ENCODE results near the gene PTPRT.

Gene PTPRT

DNA sequence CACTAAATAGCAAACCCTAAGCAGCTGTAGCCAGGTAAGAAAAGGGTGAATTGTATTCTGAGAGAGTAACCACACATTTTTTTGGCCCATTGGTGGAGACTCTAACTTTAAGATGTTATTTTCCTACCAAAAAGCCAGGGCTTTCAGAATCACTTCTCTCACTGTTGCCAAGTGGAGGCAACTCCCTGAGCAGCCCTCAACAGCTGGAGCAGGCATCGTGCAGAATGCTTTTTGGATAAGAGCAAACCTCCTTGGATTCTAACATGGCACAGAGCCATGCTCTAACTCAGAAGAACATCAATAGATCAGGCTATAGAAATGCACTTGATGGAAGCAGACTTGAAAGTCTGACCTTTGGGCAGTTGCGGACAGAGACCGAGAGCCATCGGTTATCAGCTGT, 849.3 kb downstream of the PTPRT start:
- Histone ChIP-seq H3K27ac (ENCODE audit: low read length) (no peak overlapping the region), H3K36me3 (ENCODE audit: insufficient read depth, low read length) (no peaks in the 10 kb centered on the region), H3K4me2 (ENCODE audit: insufficient read depth, low read length) (no peak overlapping the region), H3K4me1 (ENCODE audit: insufficient read depth, low read length) (no peaks in the 10 kb centered on the region), H3K79me2 (ENCODE audit: insufficient read depth, low read length) (no peaks in the 10 kb centered on the region), H2AFZ (ENCODE audit: low read depth, low read length) (no peak overlapping the region), H3K9me3 (ENCODE audit: insufficient read depth, low read length, severe bottlenecking) (no peaks in the 10 kb centered on the region), H3K27me3 (ENCODE audit: insufficient read depth, low read length, poor library complexity) (no peaks in the 10 kb centered on the region), H3K9ac (ENCODE audit: low read depth, low read length) (no peak overlapping the region), H3K4me3 (ENCODE audit: low read depth in 1 of 2, low read length in 2 of 2) (no peak overlapping the region), H4K20me1 (ENCODE audit: insufficient read depth, low read length) (no peaks in the 10 kb centered on the region)
- TF ChIP-seq, protein P1, sequence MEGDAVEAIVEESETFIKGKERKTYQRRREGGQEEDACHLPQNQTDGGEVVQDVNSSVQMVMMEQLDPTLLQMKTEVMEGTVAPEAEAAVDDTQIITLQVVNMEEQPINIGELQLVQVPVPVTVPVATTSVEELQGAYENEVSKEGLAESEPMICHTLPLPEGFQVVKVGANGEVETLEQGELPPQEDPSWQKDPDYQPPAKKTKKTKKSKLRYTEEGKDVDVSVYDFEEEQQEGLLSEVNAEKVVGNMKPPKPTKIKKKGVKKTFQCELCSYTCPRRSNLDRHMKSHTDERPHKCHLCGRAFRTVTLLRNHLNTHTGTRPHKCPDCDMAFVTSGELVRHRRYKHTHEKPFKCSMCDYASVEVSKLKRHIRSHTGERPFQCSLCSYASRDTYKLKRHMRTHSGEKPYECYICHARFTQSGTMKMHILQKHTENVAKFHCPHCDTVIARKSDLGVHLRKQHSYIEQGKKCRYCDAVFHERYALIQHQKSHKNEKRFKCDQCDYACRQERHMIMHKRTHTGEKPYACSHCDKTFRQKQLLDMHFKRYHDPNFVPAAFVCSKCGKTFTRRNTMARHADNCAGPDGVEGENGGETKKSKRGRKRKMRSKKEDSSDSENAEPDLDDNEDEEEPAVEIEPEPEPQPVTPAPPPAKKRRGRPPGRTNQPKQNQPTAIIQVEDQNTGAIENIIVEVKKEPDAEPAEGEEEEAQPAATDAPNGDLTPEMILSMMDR (IDR thresholded peaks at IDR 0.05; ENCODE audit: borderline replicate concordance, extremely low read depth, low read length, poor library complexity, severe bottlenecking) = no peak
- TF ChIP-seq EZH2 (IDR thresholded peaks at IDR 0.05; ENCODE audit: borderline replicate concordance, low read depth, low read length, severe bottlenecking) = no peak
- DNase-seq (no peak), ATAC-seq (ENCODE audit: insufficient read depth, low read depth) (no peak)

DNA sequence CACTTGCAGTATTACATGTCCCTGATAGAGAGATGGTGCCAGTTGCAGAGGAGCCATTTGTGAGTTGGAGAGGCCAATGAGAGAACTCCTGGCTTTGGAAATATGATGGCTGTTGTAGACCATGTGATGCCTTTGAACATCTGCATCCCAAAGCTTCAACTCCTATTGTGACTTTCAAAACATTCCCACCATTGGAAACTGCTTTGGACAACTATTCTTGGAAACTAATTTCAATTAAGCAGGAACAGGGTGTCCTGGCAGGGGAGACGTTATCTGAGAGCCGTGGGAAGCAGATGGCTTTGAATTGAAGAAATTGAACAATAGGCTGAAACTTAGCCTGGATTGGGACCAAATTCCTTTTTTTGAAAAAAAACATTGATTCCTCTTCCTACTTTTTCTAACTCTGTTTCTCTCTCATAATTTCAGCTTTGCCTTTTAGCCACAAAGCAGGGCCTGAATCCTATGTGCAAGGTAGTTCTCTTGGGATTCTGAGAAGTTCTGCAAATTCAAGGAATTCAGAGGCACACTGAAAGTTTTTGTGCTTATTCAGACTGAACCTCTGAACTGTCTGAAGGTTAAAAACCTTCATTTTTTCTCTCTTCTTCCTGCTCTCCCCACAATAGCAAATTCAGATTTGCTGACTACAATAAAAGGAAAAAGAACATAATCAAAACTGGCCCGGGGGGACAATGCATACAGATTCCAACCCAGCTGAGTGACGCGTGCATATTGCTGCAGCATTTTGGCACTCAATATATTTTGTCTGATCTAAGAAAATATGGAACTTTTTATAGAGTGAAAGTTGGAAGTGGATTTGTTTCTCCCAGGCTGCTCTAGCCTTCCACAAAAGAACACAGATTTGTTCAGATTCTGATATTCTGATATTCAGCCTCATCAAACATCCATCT, 851.2 kb downstream of the PTPRT start:
- Histone ChIP-seq H3K4me3 (ENCODE audit: low read depth in 1 of 2, low read length in 2 of 2) (no peak overlapping the region), H3K4me2 (ENCODE audit: insufficient read depth, low read length) (no peak overlapping the region), H4K20me1 (ENCODE audit: insufficient read depth, low read length) (no peaks in the 10 kb centered on the region), H3K79me2 (ENCODE audit: insufficient read depth, low read length) (no peaks in the 10 kb centered on the region), H3K27me3 (ENCODE audit: insufficient read depth, low read length, poor library complexity) (no peaks in the 10 kb centered on the region), H3K27ac (ENCODE audit: low read length) (no peak overlapping the region), H3K4me1 (ENCODE audit: insufficient read depth, low read length) (no peaks in the 10 kb centered on the region), H3K9me3 (ENCODE audit: insufficient read depth, low read length, severe bottlenecking) (no peaks in the 10 kb centered on the region), H3K36me3 (ENCODE audit: insufficient read depth, low read length) (no peaks in the 10 kb centered on the region), H3K9ac (ENCODE audit: low read depth, low read length) (no peak overlapping the region), H2AFZ (ENCODE audit: low read depth, low read length) (no peak overlapping the region)
- no peak for DNase-seq
- ATAC-seq (ENCODE audit: insufficient read depth, low read depth) = no peak
- TF ChIP-seq, protein P1 (IDR thresholded peaks at IDR 0.05; ENCODE audit: borderline replicate concordance, extremely low read depth, low read length, poor library complexity, severe bottlenecking) = no peak
- no peak for TF ChIP-seq EZH2 (IDR thresholded peaks at IDR 0.05; ENCODE audit: borderline replicate concordance, low read depth, low read length, severe bottlenecking)

DNA sequence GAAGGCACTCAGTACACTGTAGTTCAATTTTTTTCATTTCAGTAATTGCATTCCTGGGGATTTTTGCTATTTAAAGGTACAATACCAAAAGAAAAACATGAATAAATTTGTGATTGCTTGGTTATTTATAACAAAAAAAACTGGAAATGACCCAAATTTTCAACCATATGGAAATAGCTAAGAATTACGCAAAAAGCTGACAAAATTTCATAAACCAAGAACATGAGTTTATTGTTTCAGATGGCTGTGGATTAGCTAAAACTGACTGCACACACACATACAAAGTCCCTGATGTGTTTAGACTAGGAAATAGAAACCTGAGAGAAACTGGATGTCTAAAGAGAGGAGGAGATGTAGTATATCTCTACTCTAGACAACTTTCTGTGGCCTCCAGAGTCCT, 853.1 kb downstream of the PTPRT start:
- H3K27ac ChIP-seq (ENCODE audit: low read length) = no peak overlapping the region
- no peak overlapping the region for H3K4me2 ChIP-seq (ENCODE audit: insufficient read depth, low read length)
- ATAC-seq (ENCODE audit: insufficient read depth, low read depth) (no peak), DNase-seq (no peak)
- no peaks in the 10 kb centered on the region for H3K4me1 ChIP-seq (ENCODE audit: insufficient read depth, low read length)
- no peaks in the 10 kb centered on the region for H3K79me2 ChIP-seq (ENCODE audit: insufficient read depth, low read length)
- H3K9me3 ChIP-seq (ENCODE audit: insufficient read depth, low read length, severe bottlenecking) = no peaks in the 10 kb centered on the region
- H3K9ac ChIP-seq (ENCODE audit: low read depth, low read length) = no peak overlapping the region
- no peak overlapping the region for H3K4me3 ChIP-seq (ENCODE audit: low read depth in 1 of 2, low read length in 2 of 2)
- H4K20me1 ChIP-seq (ENCODE audit: insufficient read depth, low read length) = no peaks in the 10 kb centered on the region
- H2AFZ ChIP-seq (ENCODE audit: low read depth, low read length) = no peak overlapping the region
- TF ChIP-seq EZH2 (IDR thresholded peaks at IDR 0.05; ENCODE audit: borderline replicate concordance, low read depth, low read length, severe bottlenecking) = no peak
- TF ChIP-seq, protein P1 (IDR thresholded peaks at IDR 0.05; ENCODE audit: borderline replicate concordance, extremely low read depth, low read length, poor library complexity, severe bottlenecking) = no peak
- no peaks in the 10 kb centered on the region for H3K36me3 ChIP-seq (ENCODE audit: insufficient read depth, low read length)
- no peaks in the 10 kb centered on the region for H3K27me3 ChIP-seq (ENCODE audit: insufficient read depth, low read length, poor library complexity)
